Erythroblast (primary cell): Measurements from ENCODE around the gene MSANTD4.

ENCODE experiments used
- GATA1 ChIP-seq: IDR thresholded peaks from 2 replicates; pipeline ENCODE4 v1.6.1; 2011; ENCODE audit warnings: low read depth, mild to moderate bottlenecking, control low read depth, low read length, moderate library complexity
- POLR2A ChIP-seq: IDR thresholded peaks from 2 replicates; pipeline ENCODE4 v1.6.1; 2011; ENCODE audit warnings: mild to moderate bottlenecking, low read length

DNA sequence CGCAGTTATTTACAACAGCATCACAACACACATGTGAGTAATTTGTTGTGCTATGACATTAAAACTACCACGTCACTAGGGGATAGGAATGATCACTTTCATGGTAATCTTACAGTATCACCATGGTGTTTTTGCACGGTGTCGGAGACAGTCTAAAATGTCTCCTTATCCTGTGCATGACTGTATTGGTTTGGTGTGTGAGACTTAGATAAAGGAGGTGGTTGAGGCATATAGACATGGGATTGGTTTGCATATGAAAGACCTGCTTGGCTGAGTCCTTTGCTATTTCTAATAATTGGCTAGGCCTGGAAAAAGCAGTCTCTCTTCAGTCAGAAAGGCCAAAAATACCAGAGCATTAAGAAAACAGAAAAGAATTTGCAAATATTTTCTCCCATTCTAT, 30.2 kb downstream of the MSANTD4 start:
- no peak for TF ChIP-seq POLR2A
- TF ChIP-seq GATA1: no peak
